HG02884 (cell line): ENCODE results near the gene ZNF239.
"Not testable (repeated sequence)": the region's sequence is repeated elsewhere in the genome, so short reads cannot be mapped to it uniquely, and the experiment has no call there.

Experiments
- ATAC-seq: cut with Tn5 transposase; IDR thresholded peaks from one replicate; pipeline ENCODE4 v1.9.1; 2021; ENCODE audit warnings: mild to moderate bottlenecking, moderate library complexity; ENCODE audit not compliant: unreplicated experiment

The ZNF239 gene

GRCh38 chr10:43574001-43574892, at the start of gene ZNF239:
Gene ZNF239 (minus strand): TSS chr10:43574616. CDS start chr10:43558079, 16,537 bp downstream.
- peak; percentile 94 for ATAC-seq

- no peak for ATAC-seq
Observed at GRCh38 chr10:43623351-43623750, 48.9 kb upstream of the ZNF239 start.

- no peak for ATAC-seq
Observed at GRCh38 chr10:43622038-43622437, 47.6 kb upstream of the ZNF239 start.

GRCh38 chr10:43619368-43619767, 45.0 kb upstream of the ZNF239 start:
- ATAC-seq: no peak

- ATAC-seq: no peak
Observed at GRCh38 chr10:43616697-43617370, 42.4 kb upstream of the ZNF239 start.

- ATAC-seq: no peak
Observed at GRCh38 chr10:43610636-43611035, 36.2 kb upstream of the ZNF239 start.

- no peak for ATAC-seq
Observed at GRCh38 chr10:43607199-43607573, 32.8 kb upstream of the ZNF239 start.

- ATAC-seq: peak; percentile 98
Observed at GRCh38 chr10:43606323-43607198, 32.1 kb upstream of the ZNF239 start, which contains the start of gene ZNF485. Gene ZNF485 (plus strand): TSS chr10:43606438. CDS start chr10:43607051, 613 bp downstream.

- ATAC-seq: peak; percentile 16
Observed at GRCh38 chr10:43605850-43606322, 31.5 kb upstream of the ZNF239 start.

- not testable (repeated sequence) for ATAC-seq
Observed at GRCh38 chr10:43601576-43601975, 27.2 kb upstream of the ZNF239 start.

- no peak for ATAC-seq
Observed at GRCh38 chr10:43599333-43599732, 24.9 kb upstream of the ZNF239 start.

GRCh38 chr10:43598446-43598845, 24.0 kb upstream of the ZNF239 start:
- no peak for ATAC-seq

- ATAC-seq: no peak
Observed at GRCh38 chr10:43596546-43596945, 22.1 kb upstream of the ZNF239 start.

- peak; percentile 50 for ATAC-seq
Observed at GRCh38 chr10:43595739-43596298, 21.4 kb upstream of the ZNF239 start.

GRCh38 chr10:43594944-43595589, 20.7 kb upstream of the ZNF239 start:
- ATAC-seq: peak; percentile 95

- ATAC-seq: no peak
Observed at GRCh38 chr10:43591303-43591904, 17.0 kb upstream of the ZNF239 start.

GRCh38 chr10:43586730-43587115, 12.3 kb upstream of the ZNF239 start:
- not testable (repeated sequence) for ATAC-seq

GRCh38 chr10:43585981-43586729, 11.7 kb upstream of the ZNF239 start:
- no peak for ATAC-seq

- ATAC-seq: no peak
Observed at GRCh38 chr10:43585046-43585445, 10.6 kb upstream of the ZNF239 start.
